Endothelial cell (in vitro differentiated cells): ENCODE data around the gene REXO1. TPM values are rescaled to one million over a fixed set of nuclear protein-coding genes. Genes with fewer than 3 reads are reported as not detected.

ENCODE experiments used
- DNase-seq: peaks from one replicate; pipeline ENCODE4 v3.0.0; 2021; ENCODE audit warnings: low spot score
- H3K27ac Mint-ChIP-seq: one replicate; pipeline ENCODE4 v1.8.0; 2021; ENCODE audit warnings: mixed read lengths, inconsistent platforms; ENCODE audit not compliant: unreplicated experiment
- H3K27me3 Mint-ChIP-seq: one replicate; pipeline ENCODE4 v1.8.0; 2021; ENCODE audit warnings: mild to moderate bottlenecking, moderate library complexity, mixed read lengths, inconsistent platforms; ENCODE audit not compliant: unreplicated experiment
- H3K36me3 Mint-ChIP-seq: one replicate; pipeline ENCODE4 v1.8.0; 2021; ENCODE audit warnings: mild to moderate bottlenecking, low read depth, mixed read lengths, inconsistent platforms; ENCODE audit not compliant: unreplicated experiment
- H3K4me1 Mint-ChIP-seq: one replicate; pipeline ENCODE4 v1.8.0; 2021; ENCODE audit warnings: mild to moderate bottlenecking, mixed read lengths, inconsistent platforms; ENCODE audit not compliant: unreplicated experiment
- H3K4me3 Mint-ChIP-seq: one replicate; pipeline ENCODE4 v1.8.0; 2021; ENCODE audit warnings: mild to moderate bottlenecking, mixed read lengths, inconsistent platforms; ENCODE audit not compliant: unreplicated experiment
- H3K9me3 Mint-ChIP-seq: one replicate; pipeline ENCODE4 v1.8.0; 2021; ENCODE audit warnings: mixed read lengths, inconsistent platforms; ENCODE audit not compliant: unreplicated experiment
- total RNA-seq: library from RNA; stranded (reverse); fragmentation: NEBNext Ultra II Directional; extraction: Animal tissue kit (Norgen Biotek cat#: 25700); gene quantifications from one replicate; pipeline ENCODE4 v1.2.1, GENCODE V29; 2021; ENCODE audit not compliant: unreplicated experiment
- TF ChIP-seq, protein P1 (sequence below): fragments of 200-600 bp; sonication (generic); IDR thresholded peaks from one replicate; pipeline ENCODE4 v1.5.0; 2021; ENCODE audit warnings: antibody characterized with exemption; ENCODE audit not compliant: unreplicated experiment

The REXO1 gene
- total RNA-seq, 1 donor from 2014 or later = 48.1 TPM

DNA sequence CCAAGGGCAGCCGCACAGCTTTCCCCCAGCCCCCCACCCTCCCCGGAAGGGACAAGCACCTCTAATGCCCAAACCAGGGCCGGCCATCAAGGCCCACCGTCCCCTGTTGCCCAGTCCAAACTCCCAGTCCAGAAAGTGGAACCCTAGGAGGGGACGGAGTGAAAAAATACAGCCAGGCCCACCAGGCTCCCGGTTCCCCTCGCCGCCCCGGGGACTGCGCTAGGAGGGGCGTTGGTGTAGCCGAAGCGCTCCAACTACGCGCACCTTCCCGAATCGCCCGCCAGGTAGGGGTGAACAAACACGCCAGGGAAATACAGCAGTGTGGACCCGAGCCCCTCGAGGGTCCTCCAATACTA lies 13.8 kb upstream of the REXO1 start:
- Mint-ChIP-seq H3K36me3 (peaks cover 4% of the 10 kb centered on the region), H3K9me3 (no peaks in the 10 kb centered on the region), H3K27me3 (peaks cover 19% of the 10 kb centered on the region), H3K4me3 (peak overlapping the region; percentile 93), H3K27ac (no peak overlapping the region), H3K4me1 (peaks cover 5% of the 10 kb centered on the region)
- DNase-seq = no peak
- TF ChIP-seq, protein P1, sequence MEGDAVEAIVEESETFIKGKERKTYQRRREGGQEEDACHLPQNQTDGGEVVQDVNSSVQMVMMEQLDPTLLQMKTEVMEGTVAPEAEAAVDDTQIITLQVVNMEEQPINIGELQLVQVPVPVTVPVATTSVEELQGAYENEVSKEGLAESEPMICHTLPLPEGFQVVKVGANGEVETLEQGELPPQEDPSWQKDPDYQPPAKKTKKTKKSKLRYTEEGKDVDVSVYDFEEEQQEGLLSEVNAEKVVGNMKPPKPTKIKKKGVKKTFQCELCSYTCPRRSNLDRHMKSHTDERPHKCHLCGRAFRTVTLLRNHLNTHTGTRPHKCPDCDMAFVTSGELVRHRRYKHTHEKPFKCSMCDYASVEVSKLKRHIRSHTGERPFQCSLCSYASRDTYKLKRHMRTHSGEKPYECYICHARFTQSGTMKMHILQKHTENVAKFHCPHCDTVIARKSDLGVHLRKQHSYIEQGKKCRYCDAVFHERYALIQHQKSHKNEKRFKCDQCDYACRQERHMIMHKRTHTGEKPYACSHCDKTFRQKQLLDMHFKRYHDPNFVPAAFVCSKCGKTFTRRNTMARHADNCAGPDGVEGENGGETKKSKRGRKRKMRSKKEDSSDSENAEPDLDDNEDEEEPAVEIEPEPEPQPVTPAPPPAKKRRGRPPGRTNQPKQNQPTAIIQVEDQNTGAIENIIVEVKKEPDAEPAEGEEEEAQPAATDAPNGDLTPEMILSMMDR = no peak

DNA sequence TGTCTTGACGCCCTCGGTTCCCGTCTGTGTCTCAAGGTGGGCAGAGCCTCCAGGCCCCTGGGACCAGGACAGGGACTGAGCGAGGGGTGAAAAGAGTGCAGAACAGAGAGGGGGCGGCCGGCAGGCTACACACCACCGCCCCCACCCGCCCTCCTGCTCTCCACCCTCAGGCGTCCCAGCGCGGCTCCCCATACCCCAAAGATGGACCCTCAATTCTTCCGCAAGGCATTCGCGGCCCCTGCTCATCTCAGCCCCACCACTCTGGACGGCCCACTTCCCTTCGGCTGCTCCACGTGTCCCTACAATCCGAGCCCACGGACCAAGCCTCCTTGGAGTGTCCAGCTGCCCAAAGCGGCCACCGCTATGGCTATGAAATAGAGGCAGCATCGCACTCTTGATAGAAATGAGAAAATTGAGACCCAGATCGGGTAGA lies 13.3 kb upstream of the REXO1 start:
- Mint-ChIP-seq H3K9me3 (no peaks in the 10 kb centered on the region), H3K27ac (peak overlapping the region; percentile 41), H3K4me3 (peak overlapping the region; percentile 93), H3K27me3 (peaks cover 19% of the 10 kb centered on the region), H3K4me1 (peaks cover 5% of the 10 kb centered on the region), H3K36me3 (peaks cover 4% of the 10 kb centered on the region)
- no peak for DNase-seq
- TF ChIP-seq, protein P1 = no peak

DNA sequence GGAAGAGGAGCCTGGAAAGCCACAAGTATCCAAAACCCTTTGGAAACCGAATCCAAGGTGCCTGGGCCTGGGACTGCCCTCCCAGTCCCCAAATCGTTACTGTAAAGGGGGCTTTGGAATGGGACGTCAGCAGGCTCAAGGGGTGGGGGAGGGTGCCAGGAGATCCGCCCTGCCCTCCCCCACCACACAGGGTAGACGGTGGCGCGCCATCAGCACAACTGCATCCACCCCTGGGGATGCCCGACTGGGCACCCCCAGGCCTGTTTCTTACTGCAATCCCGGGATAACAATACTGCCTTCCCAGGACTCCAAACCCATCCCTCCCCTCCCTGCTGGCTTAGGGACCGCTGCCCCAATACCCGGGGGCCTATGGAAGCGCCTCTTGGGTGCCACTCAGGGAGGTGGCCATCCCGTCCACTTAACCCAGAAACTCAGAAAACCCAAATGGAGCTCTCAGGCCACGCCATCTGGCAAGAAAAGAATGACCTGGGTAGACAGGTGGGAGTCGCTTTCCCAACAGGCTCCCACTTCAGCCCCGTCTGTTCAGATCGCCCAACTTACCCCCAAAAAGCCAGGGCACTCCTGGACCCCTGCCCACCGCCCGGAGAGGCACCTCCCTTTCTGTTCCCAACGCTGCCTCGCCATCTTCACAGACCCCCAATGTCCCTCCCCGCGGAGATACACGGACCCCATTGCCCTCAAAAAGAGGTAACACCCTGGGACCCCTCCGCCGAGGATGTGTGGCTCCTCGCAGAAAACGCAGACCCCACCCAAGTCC lies 12.7 kb upstream of the REXO1 start:
- DNase-seq = no peak
- Mint-ChIP-seq H3K4me3 (peak overlapping the region; percentile 93), H3K36me3 (peaks cover 4% of the 10 kb centered on the region), H3K9me3 (no peaks in the 10 kb centered on the region), H3K4me1 (peaks cover 9% of the 10 kb centered on the region), H3K27ac (peak overlapping the region; percentile 9), H3K27me3 (peaks cover 18% of the 10 kb centered on the region)
- TF ChIP-seq, protein P1 = no peak

DNA sequence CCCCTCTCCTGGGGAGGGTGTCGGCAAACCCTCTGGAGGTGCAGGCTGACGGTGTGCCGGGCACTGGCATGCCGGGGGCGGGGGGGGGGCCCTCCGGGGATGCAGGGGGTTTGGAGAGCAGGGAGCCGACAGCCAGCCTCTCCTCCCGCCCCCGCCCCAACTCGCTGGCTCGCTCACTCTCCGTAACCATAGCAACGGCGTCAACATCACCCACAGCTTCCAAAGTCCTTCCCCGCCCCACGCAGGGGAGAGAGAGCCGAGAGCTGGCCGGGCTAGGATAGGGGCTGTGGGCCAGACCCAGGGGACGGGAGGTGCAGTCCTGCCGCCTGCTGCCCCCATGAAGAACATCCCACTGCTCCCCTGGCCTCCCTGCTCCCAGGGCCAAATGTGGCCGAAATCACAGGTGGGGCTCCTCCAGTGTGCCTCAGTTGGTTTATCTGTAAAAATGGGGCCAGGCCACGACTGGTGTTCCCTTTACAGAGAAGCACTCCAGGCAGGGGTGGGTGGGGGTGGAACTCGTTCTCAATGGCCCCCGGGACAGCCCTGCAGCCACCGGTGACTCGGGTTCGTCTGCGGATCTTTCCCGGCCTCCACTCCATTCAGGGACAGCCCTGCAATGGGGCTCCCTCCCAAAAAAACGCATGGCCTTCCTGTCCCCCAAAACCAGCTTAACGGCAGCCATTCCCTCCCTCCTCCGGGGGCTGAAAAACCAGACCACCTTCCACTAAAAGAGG lies 11.9 kb upstream of the REXO1 start:
- H3K4me3 Mint-ChIP-seq = no peak overlapping the region

More for the DNA sequence above, 11.9 kb upstream of the REXO1 start:
- peak; percentile 60 for DNase-seq
- peaks cover 4% of the 10 kb centered on the region for H3K36me3 Mint-ChIP-seq
- H3K4me1 Mint-ChIP-seq = peaks cover 9% of the 10 kb centered on the region
- no peak overlapping the region for H3K27ac Mint-ChIP-seq
- TF ChIP-seq, protein P1 = no peak
- no peaks in the 10 kb centered on the region for H3K9me3 Mint-ChIP-seq
- H3K27me3 Mint-ChIP-seq = peaks cover 14% of the 10 kb centered on the region
